ENCODE results near the gene CHPF2.

GRCh38 chr7:151201751-151202150, 30.5 kb upstream of the CHPF2 start:
- TF ChIP-seq EZH2 (IDR thresholded peaks at IDR 0.05; ENCODE audit: insufficient read depth, poor library complexity, severe bottlenecking) (no peak), EZH2phosphoT487 (IDR thresholded peaks at IDR 0.05; ENCODE audit: insufficient read depth, low read depth) (no peak)
